CD4-positive, alpha-beta T cell treated with Interleukin-21 for 1 hour (primary cell): ENCODE data around the gene RGS17.
"Not testable (repeated sequence)": the region's sequence is repeated elsewhere in the genome, so short reads cannot be mapped to it uniquely, and the experiment has no call there.

Experiments
- DNase-seq: peaks from one replicate; pipeline ENCODE4 v3.0.0-alpha.2; 2020

The RGS17 gene

GRCh38 chr6:153123801-153124200 is 7.3 kb downstream of the RGS17 start:
- DNase-seq = no peak

GRCh38 chr6:153121311-153121710 is 9.8 kb downstream of the RGS17 start:
- DNase-seq = no peak

- no peak for DNase-seq
These were observed 12.8 kb downstream of the RGS17 start for GRCh38 chr6:153117986-153118879.

- not testable (repeated sequence) for DNase-seq
These were observed 20.0 kb downstream of the RGS17 start for GRCh38 chr6:153111082-153111481.

GRCh38 chr6:153110612-153111011 is 20.5 kb downstream of the RGS17 start:
- DNase-seq = not testable (repeated sequence)

GRCh38 chr6:153108315-153108714 is 22.8 kb downstream of the RGS17 start:
- DNase-seq = no peak

GRCh38 chr6:153106021-153106420 is 25.1 kb downstream of the RGS17 start:
- no peak for DNase-seq

- DNase-seq = no peak
These were observed 26.9 kb downstream of the RGS17 start for GRCh38 chr6:153104220-153104619.

- no peak for DNase-seq
These were observed 27.8 kb downstream of the RGS17 start for GRCh38 chr6:153103319-153103655.

- DNase-seq = no peak
These were observed 28.3 kb downstream of the RGS17 start for GRCh38 chr6:153102605-153103318.

GRCh38 chr6:153101461-153101860 is 29.6 kb downstream of the RGS17 start:
- no peak for DNase-seq

GRCh38 chr6:153099636-153100035 is 31.4 kb downstream of the RGS17 start:
- DNase-seq = no peak

- no peak for DNase-seq
These were observed 34.3 kb downstream of the RGS17 start for GRCh38 chr6:153096792-153097191.

GRCh38 chr6:153096031-153096430 is 35.1 kb downstream of the RGS17 start:
- DNase-seq = no peak

- no peak for DNase-seq
These were observed 38.7 kb downstream of the RGS17 start for GRCh38 chr6:153092082-153093013.

GRCh38 chr6:153090241-153090930 is 40.7 kb downstream of the RGS17 start:
- DNase-seq = no peak

- no peak for DNase-seq
These were observed 42.3 kb downstream of the RGS17 start for GRCh38 chr6:153088796-153089195.

- DNase-seq = no peak
These were observed 43.6 kb downstream of the RGS17 start for GRCh38 chr6:153087436-153087835.

GRCh38 chr6:153086225-153086990 is 44.7 kb downstream of the RGS17 start:
- DNase-seq = no peak

GRCh38 chr6:153085239-153085638 is 45.8 kb downstream of the RGS17 start:
- DNase-seq = no peak

- DNase-seq = no peak
These were observed 46.7 kb downstream of the RGS17 start for GRCh38 chr6:153084393-153084792.

- no peak for DNase-seq
These were observed 47.2 kb downstream of the RGS17 start for GRCh38 chr6:153083869-153084268.
